Natural killer cell (primary cell): ENCODE measurements around the gene BCL2L2. TPM values are rescaled to one million over a fixed set of nuclear protein-coding genes. Genes with fewer than 3 reads are reported as not detected.
"Not testable (repeated sequence)": the region's sequence is repeated elsewhere in the genome, so short reads cannot be mapped to it uniquely, and the experiment has no call there.

Experiments used
- ATAC-seq, 3 donors: fragments of 150-1000 bp in 2 of 3; fragments of 200-7000 bp in 1 of 3; cut with Tn5 transposase; 1 replicate in 1 of 3; 2 replicates in 2 of 3; pipeline ENCODE4 v1.10.0; 2021; ENCODE audit warnings: mild to moderate bottlenecking in 2 of 3, moderate library complexity in 2 of 3
- DNase-seq, 2 donors: peaks; one replicate each; pipeline versions ENCODE4 v3.0.0 to v3.0.0-alpha.2; 2013 to 2021; ENCODE audit warnings: mixed read lengths in 1 of 2
- H3K27ac ChIP-seq: one replicate; pipeline ENCODE4 v1.5.1; 2013; ENCODE audit warnings: mild to moderate bottlenecking, low read length
- H3K27me3 ChIP-seq: one replicate; pipeline ENCODE4 v1.6.1; 2013; ENCODE audit warnings: low read length; ENCODE audit not compliant: control insufficient read depth, insufficient read depth
- H3K36me3 ChIP-seq: one replicate; pipeline ENCODE4 v1.6.1; 2013; ENCODE audit warnings: low read length; ENCODE audit not compliant: control insufficient read depth, insufficient read depth
- H3K4me1 ChIP-seq: one replicate; pipeline ENCODE4 v1.6.1; 2013; ENCODE audit warnings: low read length; ENCODE audit not compliant: control insufficient read depth, insufficient read depth
- H3K4me3 ChIP-seq: one replicate; pipeline ENCODE4 v1.5.1; 2013; ENCODE audit warnings: low read length
- H3K9me3 ChIP-seq: one replicate; pipeline ENCODE4 v1.6.1; 2013; ENCODE audit warnings: low read length; ENCODE audit not compliant: control insufficient read depth, insufficient read depth
- H3K27ac Mint-ChIP-seq, 2 donors: one replicate each; pipeline ENCODE4 v1.8.0; 2022; ENCODE audit warnings: mild to moderate bottlenecking in 2 of 2, mixed read lengths in 2 of 2, moderate library complexity in 1 of 2
- H3K27me3 Mint-ChIP-seq, 2 donors: one replicate each; pipeline ENCODE4 v1.8.0; 2022; ENCODE audit warnings: low read depth in 2 of 2, mixed read lengths in 2 of 2
- H3K36me3 Mint-ChIP-seq: one replicate; pipeline ENCODE4 v1.8.0; 2022; ENCODE audit warnings: mixed read lengths
- H3K4me1 Mint-ChIP-seq, 2 donors: one replicate each; pipeline ENCODE4 v1.8.0; 2022; ENCODE audit warnings: mixed read lengths in 2 of 2
- H3K4me3 Mint-ChIP-seq: one replicate; pipeline ENCODE4 v1.8.0; 2022; ENCODE audit warnings: mild to moderate bottlenecking, moderate library complexity, mixed read lengths
- H3K9me3 Mint-ChIP-seq, 2 donors: one replicate each; pipeline ENCODE4 v1.8.0; 2022; ENCODE audit warnings: mixed read lengths in 2 of 2
- WGBS: methylation state at CpG from one replicate; pipeline ENCODE4 v1.1.7; 2013; ENCODE audit warnings: missing lambda C conversion rate; ENCODE audit not compliant: insufficient coverage; 5-methylcytosine and 5-hydroxymethylcytosine counted together
- intact Hi-C: fragments of 100-400 bp; cut with micrococcal nuclease; formaldehyde crosslinking; loops from one replicate; pipeline ENCODE4 v1.14.2; 2022
- total RNA-seq, 4 donors: library from RNA; stranded (reverse); fragments of 120-200 nt in 1 of 4; gene quantifications; one replicate each; pipeline versions ENCODE4 v1.2.3 to v1.2.4, GENCODE V29; 2013 to 2022
- TF ChIP-seq, protein P1 (sequence below): fragments of 200-600 bp; IDR thresholded peaks from one replicate; pipeline ENCODE4 v1.8.0; 2022; ENCODE audit warnings: antibody characterized with exemption

The BCL2L2 gene
- total RNA-seq, 3 donors from 2014 or later (not counting 1 experiment from before 2014, with no cell fraction given), result 13.8 to 25.3 (median 14.4) TPM

DNA sequence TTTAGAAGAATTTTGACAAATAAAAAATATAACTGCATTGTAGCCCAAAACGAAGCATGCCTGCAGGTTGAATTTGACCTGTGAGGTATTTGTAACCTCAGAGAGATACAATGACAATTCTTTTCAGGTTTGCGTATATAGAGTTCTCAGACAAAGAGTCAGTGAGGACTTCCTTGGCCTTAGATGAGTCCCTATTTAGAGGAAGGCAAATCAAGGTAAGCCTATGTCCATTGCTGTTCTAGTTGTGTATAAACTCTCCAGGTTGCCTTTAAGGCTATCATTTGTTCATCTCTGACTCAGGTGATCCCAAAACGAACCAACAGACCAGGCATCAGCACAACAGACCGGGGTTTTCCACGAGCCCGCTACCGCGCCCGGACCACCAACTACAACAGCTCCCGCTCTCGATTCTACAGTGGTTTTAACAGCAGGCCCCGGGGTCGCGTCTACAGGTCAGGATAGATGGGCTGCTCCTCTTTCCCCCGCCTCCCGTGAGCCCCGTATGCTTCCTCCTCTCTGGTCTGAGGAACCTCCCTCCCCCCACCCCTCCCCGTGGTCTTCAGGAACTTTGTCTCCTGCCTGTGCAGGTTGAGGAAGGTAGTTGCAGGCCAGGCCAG, 17.3 kb downstream of the BCL2L2 start:
- no peak overlapping the region for H3K4me3 Mint-ChIP-seq

GRCh38 chr14:23324455-23324846, 17.8 kb downstream of the BCL2L2 start:
- no peak overlapping the region for H3K27ac Mint-ChIP-seq
- no peak overlapping the region for H3K4me3 Mint-ChIP-seq
- H3K9me3 Mint-ChIP-seq, result no peaks in the 10 kb centered on the region
- DNase-seq, result no peak
- no peaks in the 10 kb centered on the region for H3K36me3 Mint-ChIP-seq
- peaks cover 28% of the 10 kb centered on the region for H3K36me3 ChIP-seq
- peaks cover 29 to 34% of the 10 kb centered on the region in 2 donors for H3K4me1 Mint-ChIP-seq
- 93% methylated on average over 2 of the region's 2 CpGs for WGBS
- H3K27me3 Mint-ChIP-seq, result no peaks in the 10 kb centered on the region
- H3K27me3 ChIP-seq, result no peaks in the 10 kb centered on the region
- H3K4me1 ChIP-seq, result peaks cover 23% of the 10 kb centered on the region
- TF ChIP-seq, protein P1, sequence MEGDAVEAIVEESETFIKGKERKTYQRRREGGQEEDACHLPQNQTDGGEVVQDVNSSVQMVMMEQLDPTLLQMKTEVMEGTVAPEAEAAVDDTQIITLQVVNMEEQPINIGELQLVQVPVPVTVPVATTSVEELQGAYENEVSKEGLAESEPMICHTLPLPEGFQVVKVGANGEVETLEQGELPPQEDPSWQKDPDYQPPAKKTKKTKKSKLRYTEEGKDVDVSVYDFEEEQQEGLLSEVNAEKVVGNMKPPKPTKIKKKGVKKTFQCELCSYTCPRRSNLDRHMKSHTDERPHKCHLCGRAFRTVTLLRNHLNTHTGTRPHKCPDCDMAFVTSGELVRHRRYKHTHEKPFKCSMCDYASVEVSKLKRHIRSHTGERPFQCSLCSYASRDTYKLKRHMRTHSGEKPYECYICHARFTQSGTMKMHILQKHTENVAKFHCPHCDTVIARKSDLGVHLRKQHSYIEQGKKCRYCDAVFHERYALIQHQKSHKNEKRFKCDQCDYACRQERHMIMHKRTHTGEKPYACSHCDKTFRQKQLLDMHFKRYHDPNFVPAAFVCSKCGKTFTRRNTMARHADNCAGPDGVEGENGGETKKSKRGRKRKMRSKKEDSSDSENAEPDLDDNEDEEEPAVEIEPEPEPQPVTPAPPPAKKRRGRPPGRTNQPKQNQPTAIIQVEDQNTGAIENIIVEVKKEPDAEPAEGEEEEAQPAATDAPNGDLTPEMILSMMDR, result no peak
- no peak overlapping the region for H3K27ac ChIP-seq
- ATAC-seq, result no peak
- no peaks in the 10 kb centered on the region for H3K9me3 ChIP-seq
- no peak overlapping the region for H3K4me3 ChIP-seq
- intact Hi-C loops, result loop anchor here (5.0 to 10.0 kb wide), 2 partner anchors 60 to 407 kb away; partner anchors contain the start of gene RBM23

More for the DNA sequence above, 17.3 kb downstream of the BCL2L2 start:
- DNase-seq (no peak), ATAC-seq (no peak)
- Mint-ChIP-seq H3K36me3 (no peaks in the 10 kb centered on the region), H3K27ac (peak overlapping the region; percentile 95 to 96), H3K9me3 (no peaks in the 10 kb centered on the region), H3K4me1 (peaks cover 31 to 35% of the 10 kb centered on the region in 2 donors), H3K27me3 (no peaks in the 10 kb centered on the region)
- intact Hi-C loops, result loop anchor here (5.0 to 10.0 kb wide), 2 partner anchors 59 to 407 kb away; partner anchors contain the start of gene RBM23
- H3K9me3 ChIP-seq, result no peaks in the 10 kb centered on the region
- H3K4me3 ChIP-seq, result no peak overlapping the region
- peaks cover 23% of the 10 kb centered on the region for H3K4me1 ChIP-seq
- H3K27me3 ChIP-seq, result no peaks in the 10 kb centered on the region
- WGBS, result 93% methylated on average over 17 of the region's 18 CpGs
- no peak overlapping the region for H3K27ac ChIP-seq
- TF ChIP-seq, protein P1, result no peak
- H3K36me3 ChIP-seq, result peaks cover 28% of the 10 kb centered on the region

DNA sequence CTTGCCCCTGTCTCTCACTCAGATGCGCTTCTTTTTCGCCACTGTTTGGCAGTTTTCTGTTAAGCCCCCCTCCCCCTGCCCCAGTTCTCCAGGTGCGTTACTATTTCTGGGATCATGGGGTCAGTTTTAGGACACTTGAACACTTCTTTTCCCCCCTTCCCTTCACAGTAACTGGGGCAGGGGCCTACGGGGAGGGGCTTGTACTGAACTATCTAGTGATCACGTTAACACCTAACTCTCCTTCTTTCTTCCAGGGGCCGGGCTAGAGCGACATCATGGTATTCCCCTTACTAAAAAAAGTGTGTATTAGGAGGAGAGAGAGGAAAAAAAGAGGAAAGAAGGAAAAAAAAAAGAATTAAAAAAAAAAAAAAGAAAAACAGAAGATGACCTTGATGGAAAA, 18.4 kb downstream of the BCL2L2 start:
- Histone ChIP-seq H3K27me3 (no peaks in the 10 kb centered on the region), H3K36me3 (peaks cover 28% of the 10 kb centered on the region), H3K4me1 (peaks cover 22% of the 10 kb centered on the region), H3K4me3 (no peak overlapping the region), H3K9me3 (no peaks in the 10 kb centered on the region), H3K27ac (no peak overlapping the region)
- ATAC-seq, result no peak
- 93% methylated on average over 3 of the region's 7 CpGs for WGBS
- Mint-ChIP-seq H3K27me3 (no peaks in the 10 kb centered on the region), H3K4me1 (peaks cover 24 to 28% of the 10 kb centered on the region in 2 donors), H3K36me3 (no peaks in the 10 kb centered on the region), H3K9me3 (no peaks in the 10 kb centered on the region), H3K4me3 (no peak overlapping the region), H3K27ac (peak overlapping the region in 1 of 2 donors; percentile 3)
- TF ChIP-seq, protein P1, result no peak
- intact Hi-C loops, result loop anchor here (5.0 to 10.0 kb wide), 3 partner anchors 60 to 408 kb away; partner anchors contain the start of gene RBM23
- DNase-seq, result no peak

GRCh38 chr14:23325746-23326145, 19.1 kb downstream of the BCL2L2 start:
- H3K27ac Mint-ChIP-seq, result peak overlapping the region in 1 of 2 donors; percentile 15
- not testable (repeated sequence) for H3K27ac ChIP-seq, H3K9me3 Mint-ChIP-seq, H3K27me3 ChIP-seq, H3K27me3 Mint-ChIP-seq, H3K4me3 Mint-ChIP-seq, DNase-seq, H3K4me3 ChIP-seq, H3K36me3 Mint-ChIP-seq, H3K9me3 ChIP-seq, ATAC-seq
- WGBS, result no CpG with 5 or more reads among the region's 5 CpGs
- peaks cover 16 to 21% of the 10 kb centered on the region in 2 donors for H3K4me1 Mint-ChIP-seq
- intact Hi-C loops, result loop anchor here (5.0 to 10.0 kb wide), 2 partner anchors 61 to 237 kb away; no protein-coding TSS in a partner anchor
- peaks cover 15% of the 10 kb centered on the region for H3K4me1 ChIP-seq
- peaks cover 28% of the 10 kb centered on the region for H3K36me3 ChIP-seq
